ENCODE data around the gene LEO1. TPM values are rescaled to one million over a fixed set of nuclear protein-coding genes. Genes with fewer than 3 reads are reported as not detected.
A peak's percentile ranks its signal among the peaks of the same experiment; 100 is the strongest.

LEO1 gene
- total and polyA plus RNA-seq, 2 of the 13 experiments (the other 11 are each of a cell fraction or from before 2014, with no cell fraction given), result 17.0 to 60.3 TPM

- TF ChIP-seq THRA (CRISPR knock-in tag; IDR thresholded peaks at IDR 0.05; ENCODE audit: borderline replicate concordance) (peak; percentile 53; the same call in 1 of the 2 replicates), HES4 (CRISPR knock-in tag; IDR thresholded peaks at IDR 0.05; ENCODE audit: borderline replicate concordance) (no peak), ZBTB4 (CRISPR knock-in tag; IDR thresholded peaks at IDR 0.05; ENCODE audit: borderline replicate concordance) (no peak), ELF1 (CRISPR knock-in tag; IDR thresholded peaks at IDR 0.05) (no peak; the same call in 1 of the 2 replicates), NFKBIZ (CRISPR knock-in tag; IDR thresholded peaks at IDR 0.05) (no peak), ZNF18 (CRISPR knock-in tag; IDR thresholded peaks at IDR 0.05; ENCODE audit: insufficient replicate concordance) (no peak), ZBED4 (CRISPR knock-in tag; IDR thresholded peaks at IDR 0.05; ENCODE audit: borderline replicate concordance) (peak; percentile 81; the same call in 1 of the 2 replicates), BORCS8-MEF2B (CRISPR knock-in tag; IDR thresholded peaks at IDR 0.05) (no peak), GPN1 (CRISPR knock-in tag; IDR thresholded peaks at IDR 0.05; ENCODE audit: borderline replicate concordance) (no peak), GABPB1 (CRISPR knock-in tag; IDR thresholded peaks at IDR 0.05) (peak; percentile 25), ZNF784 (CRISPR knock-in tag; IDR thresholded peaks at IDR 0.05; ENCODE audit: borderline replicate concordance) (no peak), GTF2F1 (IDR thresholded peaks at IDR 0.05; ENCODE audit: low read length) (no peak)
Measured at GRCh38 chr15:51970132-51970817, 1.3 kb downstream of the LEO1 start (continued).

All from HepG2 (cell line).